Endometrial microvascular endothelial cells (primary cell): ENCODE results near the gene MATN4. TPM values are rescaled to one million over a fixed set of nuclear protein-coding genes. Genes with fewer than 3 reads are reported as not detected.

Experiments
- in situ Hi-C: cut with HindIII; loops from 2 replicates; pipeline ENCODE4 v1.10.0; 2017; ENCODE audit warnings: low sequenced_read_pairs, low pct_unique_long_range_greater_than_20kb; ENCODE audit errors: inconsistent ontology term
- total RNA-seq: library from RNA; depleted of rRNA; stranded (reverse); fragments of >200 nt; gene quantifications from one replicate; pipeline ENCODE4 v1.2.3, GENCODE V29; 2015; ENCODE audit errors: inconsistent ontology term

Gene MATN4
- total RNA-seq, 1 donor from 2014 or later = not detected

- in situ Hi-C loops = no loop called here
Measured at GRCh38 chr20:45268531-45268930, 39.6 kb downstream of the MATN4 start.

DNA sequence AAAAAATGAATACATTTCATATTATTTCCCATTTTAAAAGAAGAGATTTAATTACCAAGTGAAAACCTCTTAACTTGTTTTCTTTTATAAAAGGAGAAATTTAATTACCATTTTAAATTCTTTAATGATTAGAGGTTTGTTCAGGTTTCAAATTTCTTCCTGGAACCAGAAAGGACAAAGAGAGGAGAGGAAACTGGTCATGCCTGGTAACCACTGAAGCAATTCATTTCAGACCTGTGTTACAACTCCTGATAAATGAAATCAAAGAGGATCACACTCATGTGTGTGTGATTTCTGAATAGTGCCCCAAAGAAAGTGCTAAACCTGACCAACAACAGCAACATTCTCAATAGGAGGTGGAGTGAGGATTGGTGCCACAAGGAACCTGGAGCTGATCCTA lies 41.1 kb downstream of the MATN4 start:
- in situ Hi-C loops = no loop called here

- in situ Hi-C loops = no loop called here
Measured at GRCh38 chr20:45263556-45264266, 44.4 kb downstream of the MATN4 start.

GRCh38 chr20:45258664-45259063 lies 49.4 kb downstream of the MATN4 start:
- in situ Hi-C loops = no loop called here

GRCh38 chr20:45258259-45258658 lies 49.8 kb downstream of the MATN4 start:
- in situ Hi-C loops = no loop called here

DNA sequence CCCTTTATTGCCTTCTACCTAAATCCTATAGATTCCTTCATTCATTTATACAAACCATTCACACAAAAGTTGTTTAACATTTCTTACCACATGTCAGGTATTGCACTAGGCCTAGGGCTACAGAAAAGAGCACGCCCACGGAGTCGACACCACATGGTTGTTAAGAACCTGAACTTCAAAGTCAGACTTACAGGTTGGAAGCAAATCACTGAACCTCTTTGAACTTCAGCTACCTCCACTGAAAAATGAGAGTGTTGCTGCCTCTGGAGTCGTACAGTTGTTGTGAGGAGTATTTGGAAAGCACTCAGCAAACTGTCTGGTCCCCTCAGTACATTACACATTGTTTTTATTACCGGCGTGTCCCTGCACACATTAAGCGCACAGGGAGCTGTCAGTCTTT lies 50.4 kb downstream of the MATN4 start:
- in situ Hi-C loops = no loop called here

DNA sequence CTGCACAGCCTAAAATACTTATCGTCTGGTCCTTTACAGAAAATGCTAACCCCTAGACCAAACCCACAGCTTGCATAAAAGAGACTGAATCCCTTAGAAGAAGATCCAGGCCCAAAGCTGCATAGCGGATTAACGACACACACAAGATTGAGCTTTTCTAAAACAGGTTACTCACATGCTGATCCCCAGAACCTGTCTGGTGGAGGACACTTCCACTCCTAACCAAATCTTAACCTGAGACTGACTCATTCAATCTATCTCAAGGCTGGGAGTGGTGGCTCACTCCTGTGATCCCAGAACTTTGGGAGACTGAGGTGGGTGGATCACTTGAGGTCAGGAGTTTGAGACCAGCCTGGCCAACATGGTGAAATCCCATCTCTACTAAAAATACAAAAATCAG lies 50.9 kb downstream of the MATN4 start:
- in situ Hi-C loops = no loop called here

DNA sequence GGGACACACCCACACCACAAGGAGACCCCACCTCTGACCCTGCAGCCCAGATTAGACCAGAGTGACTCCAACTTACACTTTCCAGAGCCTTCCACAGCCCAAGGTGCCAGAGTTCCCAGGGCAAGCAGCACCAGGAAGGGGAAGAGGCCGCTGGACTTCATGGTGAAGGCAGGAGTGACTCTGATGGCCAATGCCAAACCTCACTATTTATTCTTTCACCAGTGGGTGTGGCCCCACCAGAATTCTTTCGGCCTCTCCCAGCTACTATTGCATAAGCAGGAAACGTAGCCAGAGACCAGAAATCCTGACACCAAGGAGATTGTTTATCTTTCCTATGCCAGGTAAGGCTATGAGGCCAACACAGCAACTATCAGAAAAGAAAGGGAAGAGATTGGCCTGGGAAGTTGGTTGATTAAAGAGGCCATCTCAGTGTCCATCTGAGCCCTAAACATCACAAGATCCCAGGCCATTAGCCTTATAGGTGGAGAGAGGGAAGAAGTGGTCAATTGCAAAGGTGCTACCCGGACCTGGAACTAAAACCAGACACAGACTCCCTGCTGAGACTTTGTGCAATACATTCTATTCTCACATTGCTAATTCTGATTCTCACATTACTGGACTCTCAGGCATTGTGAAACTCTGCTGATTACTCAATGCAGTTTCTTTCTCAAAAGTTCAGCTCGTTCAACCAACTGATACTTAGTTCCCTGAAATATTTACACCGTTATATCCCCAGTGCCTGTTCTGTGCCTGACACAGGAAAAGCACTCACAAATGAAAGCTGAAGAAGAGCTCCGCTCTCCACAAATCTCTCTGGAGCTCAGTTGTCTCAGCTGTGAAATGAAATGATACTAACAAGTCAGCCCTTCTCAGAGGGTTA lies 53.5 kb downstream of the MATN4 start, which contains the start of gene SLPI:
SLPI (minus strand) TSS at position 182 of the 880 bp plus-strand sequence; CDS start at position 161, 21 bp downstream.
- in situ Hi-C loops = no loop called here

DNA sequence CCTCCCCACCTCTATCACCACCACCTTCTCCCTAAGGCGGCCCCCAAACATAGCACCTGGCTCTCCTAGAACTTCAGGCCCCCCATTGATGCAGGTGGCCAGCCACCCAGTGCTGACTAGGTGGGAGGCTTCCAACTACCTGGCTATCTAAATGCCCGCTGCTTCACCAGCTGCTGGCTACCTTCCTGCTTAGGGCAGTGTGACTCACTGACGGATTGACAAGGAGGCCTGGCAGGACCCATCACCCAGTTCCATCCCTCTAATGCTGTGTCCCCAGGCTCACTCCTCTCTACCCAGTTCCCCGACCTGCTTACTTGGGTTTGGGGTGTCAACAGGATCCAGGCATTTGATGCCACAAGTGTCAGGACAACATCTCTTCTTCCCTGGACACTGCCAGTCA lies 54.8 kb downstream of the MATN4 start:
- in situ Hi-C loops = no loop called here

GRCh38 chr20:45251884-45252560 lies 56.1 kb downstream of the MATN4 start:
- in situ Hi-C loops = no loop called here

GRCh38 chr20:45248609-45249008 lies 59.5 kb downstream of the MATN4 start:
- in situ Hi-C loops = no loop called here

GRCh38 chr20:45247865-45248264 lies 60.2 kb downstream of the MATN4 start:
- in situ Hi-C loops = no loop called here

DNA sequence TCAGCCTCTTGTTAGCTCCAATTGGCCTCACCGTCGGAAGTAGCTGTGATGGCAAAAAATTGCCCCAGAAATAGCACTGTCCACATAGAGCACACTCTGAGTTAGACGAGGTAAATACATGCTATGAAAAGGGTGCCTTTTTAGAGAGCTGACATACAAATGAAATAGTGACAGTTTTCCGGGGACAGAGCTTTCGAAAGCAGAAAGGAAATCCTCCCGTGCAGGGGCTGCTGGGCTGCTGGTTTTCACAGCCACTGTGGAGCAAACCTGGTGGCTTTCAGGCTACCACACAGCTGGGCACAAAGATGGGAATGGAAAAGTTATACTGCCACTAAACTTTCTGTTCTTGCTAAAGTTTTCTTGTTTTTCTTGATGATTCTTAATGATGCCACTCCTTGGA lies 62.0 kb downstream of the MATN4 start:
- in situ Hi-C loops = no loop called here

Other genes starting within 250 kb of the MATN4 start
- gene KCNS1, start 207.2 kb downstream of the MATN4 start, total RNA-seq = not detected
- not detected for gene WFDC5, start 193.1 kb downstream of the MATN4 start, total RNA-seq
- gene WFDC12, start 183.8 kb downstream of the MATN4 start, total RNA-seq = not detected
- not detected for gene PI3, start 133.4 kb downstream of the MATN4 start, total RNA-seq
- not detected for gene SEMG1, start 101.3 kb downstream of the MATN4 start, total RNA-seq
- gene SEMG2, start 86.9 kb downstream of the MATN4 start, total RNA-seq = not detected
- gene SLPI, start 53.7 kb downstream of the MATN4 start, total RNA-seq = not detected
- not detected for gene RBPJL, start 1.5 kb downstream of the MATN4 start, total RNA-seq
- 43.6 TPM for gene SDC4, start 40.1 kb upstream of the MATN4 start, total RNA-seq
- 35.1 TPM for gene SYS1, start 54.9 kb upstream of the MATN4 start, total RNA-seq
- not detected for gene TP53TG5, start 70.0 kb upstream of the MATN4 start, total RNA-seq
- gene DBNDD2, start 100.0 kb upstream of the MATN4 start, total RNA-seq = 13.8 TPM
- gene PIGT, start 107.8 kb upstream of the MATN4 start, total RNA-seq = 84.6 TPM
- gene WFDC2, start 161.5 kb upstream of the MATN4 start, total RNA-seq = not detected
- not detected for gene SPINT3, start 207.3 kb upstream of the MATN4 start, total RNA-seq
- not detected for gene WFDC6, start 231.2 kb upstream of the MATN4 start, total RNA-seq
- gene EPPIN, start 239.1 kb upstream of the MATN4 start, total RNA-seq = not detected